Activated naive CD8-positive, alpha-beta T cell (primary cell): ENCODE measurements around the gene CDK19.

Experiments
- H3K27ac Mint-ChIP-seq: one replicate; pipeline ENCODE4 v1.8.0; 2021; ENCODE audit warnings: mixed read lengths
- H3K27me3 Mint-ChIP-seq: one replicate; pipeline ENCODE4 v1.8.0; 2021; ENCODE audit warnings: mixed read lengths
- H3K36me3 Mint-ChIP-seq: one replicate; pipeline ENCODE4 v1.8.0; 2021; ENCODE audit warnings: mixed read lengths
- H3K4me1 Mint-ChIP-seq: one replicate; pipeline ENCODE4 v1.8.0; 2021; ENCODE audit warnings: low read depth, mixed read lengths
- H3K4me3 Mint-ChIP-seq: one replicate; pipeline ENCODE4 v1.8.0; 2021; ENCODE audit warnings: mild to moderate bottlenecking, mixed read lengths
- H3K9me3 Mint-ChIP-seq: one replicate; pipeline ENCODE4 v1.8.0; 2021; ENCODE audit warnings: low read depth, mixed read lengths

Gene CDK19

DNA sequence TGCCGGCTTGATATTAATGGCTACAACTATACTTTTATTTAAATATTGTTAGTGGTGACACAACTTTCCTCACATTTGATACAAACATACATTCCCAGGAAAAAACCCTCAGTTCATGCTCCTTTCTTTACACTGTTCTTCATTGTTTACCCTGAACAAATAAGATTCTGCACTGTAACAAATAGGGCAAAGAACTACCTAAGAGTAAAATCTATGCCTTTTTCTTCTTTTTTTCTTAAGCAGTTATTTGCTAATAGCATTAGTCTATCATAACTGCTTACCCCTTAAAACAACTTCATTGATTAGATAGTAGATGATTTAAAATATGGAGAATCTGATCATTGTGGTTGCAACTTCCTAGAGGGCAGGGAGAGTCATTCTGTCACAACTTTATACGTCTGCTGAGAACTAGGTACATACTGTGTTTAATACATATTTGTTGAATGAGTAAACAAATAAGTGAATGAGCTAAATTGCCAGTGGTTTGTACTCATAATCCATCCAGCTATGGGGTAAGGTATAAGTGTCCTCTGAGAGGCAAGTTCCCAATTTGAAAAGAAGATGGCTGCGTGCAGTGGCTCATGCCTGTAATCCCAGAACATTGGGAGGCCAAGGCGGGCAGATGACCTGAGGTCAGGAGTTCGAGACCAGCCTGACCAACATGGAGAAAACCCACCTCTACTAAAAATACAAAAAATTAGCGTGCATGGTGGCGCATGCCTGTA lies 161.0 kb downstream of the CDK19 start:
- Mint-ChIP-seq H3K9me3 (no peaks in the 10 kb centered on the region), H3K27ac (no peak overlapping the region), H3K27me3 (no peaks in the 10 kb centered on the region)

GRCh38 chr6:110653381-110653780 lies 161.9 kb downstream of the CDK19 start:
- Mint-ChIP-seq H3K36me3 (peaks cover 12% of the 10 kb centered on the region), H3K27ac (no peak overlapping the region), H3K9me3 (no peaks in the 10 kb centered on the region), H3K27me3 (no peaks in the 10 kb centered on the region), H3K4me3 (no peak overlapping the region), H3K4me1 (peaks cover 1% of the 10 kb centered on the region)

More for the DNA sequence above, 161.0 kb downstream of the CDK19 start:
- Mint-ChIP-seq H3K36me3 (peaks cover 10% of the 10 kb centered on the region), H3K4me1 (no peaks in the 10 kb centered on the region), H3K4me3 (no peak overlapping the region)

GRCh38 chr6:110652520-110652919 lies 162.7 kb downstream of the CDK19 start:
- H3K27ac Mint-ChIP-seq: no peak overlapping the region
- H3K27me3 Mint-ChIP-seq: no peaks in the 10 kb centered on the region
- H3K36me3 Mint-ChIP-seq: peaks cover 12% of the 10 kb centered on the region
- H3K9me3 Mint-ChIP-seq: no peaks in the 10 kb centered on the region
- H3K4me3 Mint-ChIP-seq: no peak overlapping the region
- peaks cover 1% of the 10 kb centered on the region for H3K4me1 Mint-ChIP-seq

GRCh38 chr6:110650755-110651154 lies 164.5 kb downstream of the CDK19 start:
- no peaks in the 10 kb centered on the region for H3K27me3 Mint-ChIP-seq
- no peak overlapping the region for H3K27ac Mint-ChIP-seq
- H3K4me3 Mint-ChIP-seq: no peak overlapping the region
- no peaks in the 10 kb centered on the region for H3K9me3 Mint-ChIP-seq
- H3K36me3 Mint-ChIP-seq: peaks cover 12% of the 10 kb centered on the region
- H3K4me1 Mint-ChIP-seq: peaks cover 1% of the 10 kb centered on the region

DNA sequence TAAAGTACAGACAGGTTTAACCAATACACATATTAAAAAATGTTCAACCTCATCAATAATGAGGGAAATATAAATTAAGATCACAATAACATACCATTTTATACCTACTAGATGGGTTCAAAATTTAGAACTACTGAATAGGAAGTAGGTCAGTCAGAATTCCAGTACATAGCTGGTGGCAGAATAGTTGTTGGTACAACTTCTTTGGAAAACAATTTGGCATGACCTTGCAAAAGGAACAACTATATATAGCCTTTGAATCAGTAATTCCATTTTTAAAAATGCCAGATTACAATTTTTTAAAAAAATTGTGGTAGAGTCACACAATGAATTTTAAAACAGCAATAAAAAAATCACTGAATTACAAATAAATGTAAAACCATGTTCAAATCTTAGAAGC lies 165.6 kb downstream of the CDK19 start:
- Mint-ChIP-seq H3K36me3 (peaks cover 14% of the 10 kb centered on the region), H3K4me1 (peaks cover 1% of the 10 kb centered on the region), H3K9me3 (no peaks in the 10 kb centered on the region), H3K27ac (no peak overlapping the region), H3K27me3 (no peaks in the 10 kb centered on the region), H3K4me3 (no peak overlapping the region)

- Mint-ChIP-seq H3K9me3 (no peaks in the 10 kb centered on the region), H3K36me3 (peaks cover 10% of the 10 kb centered on the region), H3K4me3 (no peak overlapping the region), H3K27ac (no peak overlapping the region), H3K4me1 (peaks cover 1% of the 10 kb centered on the region), H3K27me3 (no peaks in the 10 kb centered on the region)
Observed at GRCh38 chr6:110646951-110647910, 168.0 kb downstream of the CDK19 start.

- H3K4me1 Mint-ChIP-seq: peaks cover 1% of the 10 kb centered on the region
- H3K27ac Mint-ChIP-seq: no peak overlapping the region
- H3K4me3 Mint-ChIP-seq: no peak overlapping the region
- no peaks in the 10 kb centered on the region for H3K27me3 Mint-ChIP-seq
- H3K9me3 Mint-ChIP-seq: no peaks in the 10 kb centered on the region
- H3K36me3 Mint-ChIP-seq: peaks cover 10% of the 10 kb centered on the region
Observed at GRCh38 chr6:110646419-110646698, 168.9 kb downstream of the CDK19 start.

DNA sequence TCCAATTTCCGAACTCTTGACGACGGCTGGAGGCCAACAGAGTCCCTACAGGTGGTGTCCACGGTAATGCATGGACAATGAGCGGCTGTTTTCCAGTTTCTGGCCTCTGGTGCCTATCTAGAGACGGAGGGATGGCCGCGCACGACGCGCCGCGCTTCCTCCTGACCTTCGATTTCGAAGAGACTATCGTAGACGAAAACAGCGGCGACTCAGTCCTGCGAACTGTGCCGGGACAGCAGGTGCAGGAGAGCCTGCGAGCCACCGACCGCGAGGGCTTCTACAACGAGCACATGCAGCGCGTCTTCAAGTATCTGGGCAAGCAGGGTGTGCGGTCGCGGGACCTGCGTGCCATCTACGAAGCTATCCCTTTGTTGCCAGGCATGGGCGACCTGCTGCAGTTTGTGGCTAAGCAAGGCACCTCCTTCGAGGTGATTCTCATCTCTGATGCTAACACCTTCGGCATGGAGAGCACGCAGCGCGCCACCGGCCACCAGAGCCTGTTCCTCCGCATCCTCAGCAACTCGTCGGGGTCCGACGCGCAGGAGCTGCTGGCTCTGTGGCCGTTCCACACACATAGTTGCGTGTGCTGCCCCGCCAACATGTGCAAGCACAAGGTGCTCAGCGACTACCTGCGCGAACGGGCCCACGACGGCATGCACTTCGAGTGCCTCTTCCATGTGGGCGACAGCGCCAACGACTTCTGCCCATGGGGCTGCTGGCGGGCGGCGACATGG lies 169.4 kb downstream of the CDK19 start:
- Mint-ChIP-seq H3K4me1 (peaks cover 1% of the 10 kb centered on the region), H3K4me3 (no peak overlapping the region), H3K36me3 (peaks cover 12% of the 10 kb centered on the region), H3K27ac (no peak overlapping the region), H3K27me3 (no peaks in the 10 kb centered on the region), H3K9me3 (no peaks in the 10 kb centered on the region)

- Mint-ChIP-seq H3K4me3 (no peak overlapping the region), H3K27me3 (no peaks in the 10 kb centered on the region), H3K9me3 (no peaks in the 10 kb centered on the region), H3K27ac (no peak overlapping the region), H3K4me1 (no peaks in the 10 kb centered on the region), H3K36me3 (peaks cover 18% of the 10 kb centered on the region)
Observed at GRCh38 chr6:110643175-110643574, 172.1 kb downstream of the CDK19 start.

DNA sequence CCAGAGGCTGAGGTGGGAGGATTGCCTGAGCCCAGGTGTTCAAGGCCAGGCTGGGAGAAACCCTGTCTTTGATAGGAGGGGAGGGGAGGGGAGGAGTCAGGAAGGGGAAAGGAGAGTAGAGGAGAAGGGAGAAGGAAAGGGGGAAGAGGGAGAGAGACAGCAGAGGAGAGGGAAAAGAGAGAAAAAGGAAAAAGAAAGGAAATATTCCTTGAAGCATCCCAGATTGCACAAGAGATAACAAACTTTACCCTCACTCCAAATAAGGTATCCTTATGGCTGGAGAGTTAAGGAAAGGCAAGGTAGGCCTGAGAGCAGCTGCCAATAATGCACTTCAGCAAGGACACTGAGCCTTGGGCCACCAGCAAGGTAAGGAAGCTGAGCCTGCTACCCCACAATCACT lies 172.6 kb downstream of the CDK19 start:
- H3K4me3 Mint-ChIP-seq: no peak overlapping the region
- peaks cover 21% of the 10 kb centered on the region for H3K36me3 Mint-ChIP-seq
- H3K27me3 Mint-ChIP-seq: no peaks in the 10 kb centered on the region
- no peaks in the 10 kb centered on the region for H3K4me1 Mint-ChIP-seq
- H3K9me3 Mint-ChIP-seq: no peaks in the 10 kb centered on the region
- H3K27ac Mint-ChIP-seq: no peak overlapping the region

DNA sequence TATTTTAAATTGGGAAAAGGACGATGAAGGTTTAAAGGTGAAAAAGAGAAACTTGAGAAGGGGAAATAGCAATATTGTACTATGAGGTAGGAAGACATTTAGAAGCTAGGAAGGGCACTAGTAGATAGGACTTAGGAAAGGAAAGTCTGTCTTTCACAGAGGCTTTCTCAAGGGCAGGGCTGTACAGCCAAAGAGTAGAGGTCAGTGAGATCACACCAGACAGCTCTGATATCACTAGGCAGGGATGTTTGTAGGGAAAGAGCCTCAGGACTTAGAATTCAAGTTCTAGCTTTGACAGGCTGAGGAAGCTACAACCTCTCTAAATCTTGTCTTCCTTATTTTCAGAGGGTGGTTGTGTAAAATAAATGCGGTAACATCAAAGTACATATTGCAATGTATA lies 178.5 kb downstream of the CDK19 start:
- Mint-ChIP-seq H3K4me1 (no peaks in the 10 kb centered on the region), H3K4me3 (no peak overlapping the region), H3K27ac (no peak overlapping the region), H3K27me3 (no peaks in the 10 kb centered on the region), H3K36me3 (peaks cover 22% of the 10 kb centered on the region), H3K9me3 (no peaks in the 10 kb centered on the region)

GRCh38 chr6:110635096-110635495 lies 180.2 kb downstream of the CDK19 start:
- peaks cover 14% of the 10 kb centered on the region for H3K36me3 Mint-ChIP-seq
- H3K27ac Mint-ChIP-seq: no peak overlapping the region
- no peaks in the 10 kb centered on the region for H3K27me3 Mint-ChIP-seq
- H3K4me1 Mint-ChIP-seq: no peaks in the 10 kb centered on the region
- no peak overlapping the region for H3K4me3 Mint-ChIP-seq
- no peaks in the 10 kb centered on the region for H3K9me3 Mint-ChIP-seq

GRCh38 chr6:110633731-110634213 lies 181.5 kb downstream of the CDK19 start:
- H3K27ac Mint-ChIP-seq: no peak overlapping the region
- no peak overlapping the region for H3K4me3 Mint-ChIP-seq
- no peaks in the 10 kb centered on the region for H3K27me3 Mint-ChIP-seq
- H3K9me3 Mint-ChIP-seq: no peaks in the 10 kb centered on the region
- peaks cover 12% of the 10 kb centered on the region for H3K36me3 Mint-ChIP-seq
- H3K4me1 Mint-ChIP-seq: no peaks in the 10 kb centered on the region

DNA sequence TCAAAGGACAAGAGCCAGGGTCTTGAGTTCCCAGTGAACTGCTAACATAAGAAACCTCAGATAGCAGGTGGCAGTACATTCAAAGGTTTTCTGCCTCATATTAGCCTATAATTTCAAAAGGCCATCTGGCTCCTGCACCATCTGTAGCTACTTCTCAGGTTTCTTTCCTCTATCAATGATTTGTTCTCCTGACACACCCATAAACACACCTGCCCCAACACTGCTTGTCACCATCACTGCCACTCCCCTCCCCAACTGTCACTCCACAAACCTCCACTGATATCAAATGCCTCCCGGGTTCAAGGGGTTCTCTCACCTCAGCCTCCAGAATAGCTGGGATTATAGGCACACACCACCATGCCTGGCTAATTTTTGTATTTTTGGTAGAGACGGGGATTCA lies 186.1 kb downstream of the CDK19 start:
- Mint-ChIP-seq H3K27me3 (no peaks in the 10 kb centered on the region), H3K4me3 (no peak overlapping the region), H3K9me3 (no peaks in the 10 kb centered on the region), H3K4me1 (no peaks in the 10 kb centered on the region), H3K36me3 (peaks cover 8% of the 10 kb centered on the region), H3K27ac (no peak overlapping the region)

- Mint-ChIP-seq H3K9me3 (no peaks in the 10 kb centered on the region), H3K27me3 (no peaks in the 10 kb centered on the region), H3K36me3 (peaks cover 8% of the 10 kb centered on the region), H3K27ac (no peak overlapping the region), H3K4me1 (no peaks in the 10 kb centered on the region), H3K4me3 (no peak overlapping the region)
Observed at GRCh38 chr6:110628330-110628729, 186.9 kb downstream of the CDK19 start.
